GM23338 (cell line): Measurements from ENCODE around the gene NOP16. TPM values are rescaled to one million over a fixed set of nuclear protein-coding genes. Genes with fewer than 3 reads are reported as not detected.

Experiments
- ATAC-seq: fragments of 200-7000 bp; cut with Tn5 transposase; 3 replicates; pipeline ENCODE4 v1.9.1; 2020
- DNase-seq: peaks from one replicate; pipeline ENCODE4 v3.0.0-alpha.2; 2015; ENCODE audit warnings: low spot score
- H2AFZ ChIP-seq: fragments of 200-600 bp; sonication (generic); 2 replicates; pipeline ENCODE4 v1.8.0; 2016; ENCODE audit warnings: antibody characterized with exemption, mild to moderate bottlenecking, moderate library complexity
- H3F3A ChIP-seq: fragments of 200-600 bp; sonication (generic); replicated peaks from 2 replicates; pipeline ENCODE4 v1.8.0; 2017; ENCODE audit warnings: antibody characterized with exemption, mixed run types, low read depth
- H3K27ac ChIP-seq: fragments of 200-600 bp; sonication (generic); 2 replicates; pipeline ENCODE4 v1.6.1; 2016; ENCODE audit warnings: low read depth
- H3K27me3 ChIP-seq: fragments of 200-600 bp; sonication (generic); 2 replicates; pipeline ENCODE4 v1.8.0; 2016; ENCODE audit warnings: mild to moderate bottlenecking, mixed run types, moderate library complexity; ENCODE audit not compliant: insufficient read depth
- H3K36me3 ChIP-seq: fragments of 200-600 bp; sonication (generic); 2 replicates; pipeline ENCODE4 v1.8.0; 2016; ENCODE audit warnings: mild to moderate bottlenecking; ENCODE audit not compliant: insufficient read depth
- H3K4me1 ChIP-seq: fragments of 200-600 bp; sonication (generic); 2 replicates; pipeline ENCODE4 v1.8.0; 2016; ENCODE audit warnings: mild to moderate bottlenecking, moderate library complexity; ENCODE audit not compliant: insufficient read depth
- H3K4me2 ChIP-seq: fragments of 200-600 bp; sonication (generic); 2 replicates; pipeline ENCODE4 v1.7.1; 2017; ENCODE audit warnings: mixed run types
- H3K4me3 ChIP-seq: fragments of 200-600 bp; sonication (generic); 2 replicates; pipeline ENCODE4 v1.6.1; 2016; ENCODE audit warnings: mixed run types
- H3K79me2 ChIP-seq: fragments of 200-600 bp; sonication (generic); replicated peaks from 2 replicates; pipeline ENCODE4 v1.8.0; 2017; ENCODE audit warnings: mild to moderate bottlenecking; ENCODE audit not compliant: insufficient read depth
- H3K9me2 ChIP-seq: fragments of 200-600 bp; sonication (generic); 2 replicates; pipeline ENCODE4 v1.8.0; 2017; ENCODE audit not compliant: insufficient read depth
- H4K20me1 ChIP-seq: fragments of 200-600 bp; sonication (generic); replicated peaks from 2 replicates; pipeline ENCODE4 v1.8.0; 2017; ENCODE audit warnings: mild to moderate bottlenecking; ENCODE audit not compliant: insufficient read depth
- H3K27ac Mint-ChIP-seq: 2 replicates; pipeline ENCODE4 v1.8.0; 2020; ENCODE audit warnings: inconsistent platforms, mild to moderate bottlenecking, moderate library complexity, mixed read lengths
- H3K27me3 Mint-ChIP-seq: 3 replicates; pipeline ENCODE4 v1.8.0; 2022; ENCODE audit warnings: low read depth, mild to moderate bottlenecking, moderate library complexity, mixed read lengths, inconsistent platforms; ENCODE audit not compliant: insufficient read depth, poor library complexity
- H3K36me3 Mint-ChIP-seq: 3 replicates; pipeline ENCODE4 v1.8.0; 2021; ENCODE audit warnings: low read depth, mild to moderate bottlenecking, inconsistent platforms, moderate library complexity, mixed read lengths
- H3K4me1 Mint-ChIP-seq: 3 replicates; pipeline ENCODE4 v1.8.0; 2020; ENCODE audit warnings: mild to moderate bottlenecking, inconsistent platforms, mixed read lengths
- H3K4me3 Mint-ChIP-seq: 3 replicates; pipeline ENCODE4 v1.8.0; 2021; ENCODE audit warnings: moderate library complexity, mild to moderate bottlenecking, inconsistent platforms, mixed read lengths
- H3K9me3 Mint-ChIP-seq: 3 replicates; pipeline ENCODE4 v1.8.0; 2020; ENCODE audit warnings: moderate library complexity, mild to moderate bottlenecking, inconsistent platforms, mixed read lengths
- CREB1 ChIP-seq: fragments of 250-450 bp; sonication (Bioruptor Pico); IDR thresholded peaks from 2 replicates; pipeline ENCODE4 v1.5.0; 2020; ENCODE audit warnings: low read depth, mild to moderate bottlenecking, moderate library complexity
- ETS1 ChIP-seq: IDR thresholded peaks from 2 replicates; pipeline ENCODE4 v1.6.1; 2016; ENCODE audit warnings: antibody characterized with exemption
- EZH2 ChIP-seq: fragments of 200-600 bp; sonication (generic); IDR thresholded peaks from one replicate; pipeline ENCODE4 v1.8.0; 2017; ENCODE audit warnings: antibody characterized with exemption, mild to moderate bottlenecking, low read depth; ENCODE audit not compliant: unreplicated experiment
- JUNB ChIP-seq: IDR thresholded peaks from one replicate; pipeline ENCODE4 v1.6.1; 2016; ENCODE audit warnings: antibody characterized with exemption; ENCODE audit not compliant: unreplicated experiment
- NANOG ChIP-seq: IDR thresholded peaks from 2 replicates; pipeline ENCODE4 v1.6.1; 2016; ENCODE audit warnings: antibody characterized with exemption, borderline replicate concordance
- REST ChIP-seq: IDR thresholded peaks from one replicate; pipeline ENCODE4 v1.6.1; 2018; ENCODE audit warnings: antibody characterized with exemption; ENCODE audit not compliant: unreplicated experiment
- STAT1 ChIP-seq: IDR thresholded peaks from one replicate; pipeline ENCODE4 v1.6.1; 2016; ENCODE audit warnings: antibody characterized with exemption; ENCODE audit not compliant: unreplicated experiment
- ZNF114 ChIP-seq: fragments of 250-450 bp; sonication (Bioruptor Pico); IDR thresholded peaks from 2 replicates; pipeline ENCODE4 v1.5.0; 2020; ENCODE audit warnings: mild to moderate bottlenecking, moderate library complexity
- polyA plus RNA-seq: library from polyadenylated mRNA; unstranded; fragments of >200 nt; fragmentation: Nextera tagmentation; extraction: Ambion mirVana; gene quantifications from 2 replicates; pipeline ENCODE4 v1.2.1, GENCODE V29; 2016
- total RNA-seq: library from RNA; depleted of rRNA; stranded (reverse); fragments of >200 nt; shearing (Covaris generic); gene quantifications from 2 replicates; pipeline ENCODE4 v1.2.3, GENCODE V29; 2014
- TF ChIP-seq, protein P1 (sequence below): fragments of 250-450 bp; sonication (Bioruptor Pico); IDR thresholded peaks from 2 replicates; pipeline ENCODE4 v1.5.0; 2020; ENCODE audit warnings: mild to moderate bottlenecking, moderate library complexity
- TF ChIP-seq, protein P2 (sequence below), 2 experiments: fragments of 200-600 bp in 1 of 2; sonication (generic) in 1 of 2; conservative IDR thresholded peaks; 2 replicates each; pipeline versions ENCODE4 v1.5.1 to v1.6.1; 2016 to 2017; ENCODE audit warnings: antibody characterized with exemption in 2 of 2, low read depth in 2 of 2, mild to moderate bottlenecking in 2 of 2, moderate library complexity in 1 of 2

The NOP16 gene
- total and polyA plus RNA-seq, 2 experiments from 2014 or later, result 43.4 to 181 TPM

GRCh38 chr5:176394881-176395675, 6.7 kb upstream of the NOP16 start (continued):
- TF ChIP-seq, protein P1, sequence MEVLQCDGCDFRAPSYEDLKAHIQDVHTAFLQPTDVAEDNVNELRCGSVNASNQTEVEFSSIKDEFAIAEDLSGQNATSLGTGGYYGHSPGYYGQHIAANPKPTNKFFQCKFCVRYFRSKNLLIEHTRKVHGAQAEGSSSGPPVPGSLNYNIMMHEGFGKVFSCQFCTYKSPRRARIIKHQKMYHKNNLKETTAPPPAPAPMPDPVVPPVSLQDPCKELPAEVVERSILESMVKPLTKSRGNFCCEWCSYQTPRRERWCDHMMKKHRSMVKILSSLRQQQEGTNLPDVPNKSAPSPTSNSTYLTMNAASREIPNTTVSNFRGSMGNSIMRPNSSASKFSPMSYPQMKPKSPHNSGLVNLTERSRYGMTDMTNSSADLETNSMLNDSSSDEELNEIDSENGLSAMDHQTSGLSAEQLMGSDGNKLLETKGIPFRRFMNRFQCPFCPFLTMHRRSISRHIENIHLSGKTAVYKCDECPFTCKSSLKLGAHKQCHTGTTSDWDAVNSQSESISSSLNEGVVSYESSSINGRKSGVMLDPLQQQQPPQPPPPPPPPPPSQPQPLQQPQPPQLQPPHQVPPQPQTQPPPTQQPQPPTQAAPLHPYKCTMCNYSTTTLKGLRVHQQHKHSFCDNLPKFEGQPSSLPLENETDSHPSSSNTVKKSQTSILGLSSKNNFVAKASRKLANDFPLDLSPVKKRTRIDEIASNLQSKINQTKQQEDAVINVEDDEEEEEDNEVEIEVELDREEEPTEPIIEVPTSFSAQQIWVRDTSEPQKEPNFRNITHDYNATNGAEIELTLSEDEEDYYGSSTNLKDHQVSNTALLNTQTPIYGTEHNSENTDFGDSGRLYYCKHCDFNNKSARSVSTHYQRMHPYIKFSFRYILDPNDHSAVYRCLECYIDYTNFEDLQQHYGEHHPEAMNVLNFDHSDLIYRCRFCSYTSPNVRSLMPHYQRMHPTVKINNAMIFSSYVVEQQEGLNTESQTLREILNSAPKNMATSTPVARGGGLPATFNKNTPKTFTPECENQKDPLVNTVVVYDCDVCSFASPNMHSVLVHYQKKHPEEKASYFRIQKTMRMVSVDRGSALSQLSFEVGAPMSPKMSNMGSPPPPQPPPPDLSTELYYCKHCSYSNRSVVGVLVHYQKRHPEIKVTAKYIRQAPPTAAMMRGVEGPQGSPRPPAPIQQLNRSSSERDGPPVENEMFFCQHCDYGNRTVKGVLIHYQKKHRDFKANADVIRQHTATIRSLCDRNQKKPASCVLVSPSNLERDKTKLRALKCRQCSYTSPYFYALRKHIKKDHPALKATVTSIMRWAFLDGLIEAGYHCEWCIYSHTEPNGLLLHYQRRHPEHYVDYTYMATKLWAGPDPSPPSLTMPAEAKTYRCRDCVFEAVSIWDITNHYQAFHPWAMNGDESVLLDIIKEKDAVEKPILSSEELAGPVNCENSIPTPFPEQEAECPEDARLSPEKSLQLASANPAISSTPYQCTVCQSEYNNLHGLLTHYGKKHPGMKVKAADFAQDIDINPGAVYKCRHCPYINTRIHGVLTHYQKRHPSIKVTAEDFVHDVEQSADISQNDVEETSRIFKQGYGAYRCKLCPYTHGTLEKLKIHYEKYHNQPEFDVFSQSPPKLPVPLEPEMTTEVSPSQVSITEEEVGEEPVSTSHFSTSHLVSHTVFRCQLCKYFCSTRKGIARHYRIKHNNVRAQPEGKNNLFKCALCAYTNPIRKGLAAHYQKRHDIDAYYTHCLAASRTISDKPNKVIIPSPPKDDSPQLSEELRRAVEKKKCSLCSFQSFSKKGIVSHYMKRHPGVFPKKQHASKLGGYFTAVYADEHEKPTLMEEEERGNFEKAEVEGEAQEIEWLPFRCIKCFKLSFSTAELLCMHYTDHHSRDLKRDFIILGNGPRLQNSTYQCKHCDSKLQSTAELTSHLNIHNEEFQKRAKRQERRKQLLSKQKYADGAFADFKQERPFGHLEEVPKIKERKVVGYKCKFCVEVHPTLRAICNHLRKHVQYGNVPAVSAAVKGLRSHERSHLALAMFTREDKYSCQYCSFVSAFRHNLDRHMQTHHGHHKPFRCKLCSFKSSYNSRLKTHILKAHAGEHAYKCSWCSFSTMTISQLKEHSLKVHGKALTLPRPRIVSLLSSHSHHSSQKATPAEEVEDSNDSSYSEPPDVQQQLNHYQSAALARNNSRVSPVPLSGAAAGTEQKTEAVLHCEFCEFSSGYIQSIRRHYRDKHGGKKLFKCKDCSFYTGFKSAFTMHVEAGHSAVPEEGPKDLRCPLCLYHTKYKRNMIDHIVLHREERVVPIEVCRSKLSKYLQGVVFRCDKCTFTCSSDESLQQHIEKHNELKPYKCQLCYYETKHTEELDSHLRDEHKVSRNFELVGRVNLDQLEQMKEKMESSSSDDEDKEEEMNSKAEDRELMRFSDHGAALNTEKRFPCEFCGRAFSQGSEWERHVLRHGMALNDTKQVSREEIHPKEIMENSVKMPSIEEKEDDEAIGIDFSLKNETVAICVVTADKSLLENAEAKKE (CRISPR knock-in tag), result no peak

DNA sequence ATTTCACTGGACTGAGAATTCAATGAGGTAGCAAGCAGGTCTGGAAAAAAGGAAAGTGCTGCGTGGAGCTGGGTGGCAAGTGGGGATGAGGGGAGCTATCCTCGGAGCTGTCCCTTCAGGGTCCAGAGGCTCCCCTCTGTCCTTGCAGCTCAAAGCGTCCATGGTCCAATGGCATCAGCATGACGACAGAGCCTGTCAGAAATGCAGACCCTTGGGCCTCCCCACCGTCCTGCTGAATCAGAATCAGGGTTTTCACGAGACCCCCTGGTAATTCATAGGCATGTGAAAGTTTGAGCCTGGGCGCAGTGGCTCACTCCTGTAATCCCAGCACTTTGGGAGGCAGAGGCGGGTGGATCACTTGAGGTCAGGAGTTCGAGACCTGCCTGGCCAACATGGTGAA, 5.7 kb upstream of the NOP16 start:
- no peak overlapping the region for H2AFZ ChIP-seq
- peaks cover 16% of the 10 kb centered on the region; the same call in 2 of the 3 replicates for H3K36me3 Mint-ChIP-seq
- no peak for TF ChIP-seq ETS1
- TF ChIP-seq ZNF114 (CRISPR knock-in tag), result no peak
- no peak for TF ChIP-seq STAT1
- no peak for TF ChIP-seq EZH2
- no peak for TF ChIP-seq REST
- TF ChIP-seq, protein P2, sequence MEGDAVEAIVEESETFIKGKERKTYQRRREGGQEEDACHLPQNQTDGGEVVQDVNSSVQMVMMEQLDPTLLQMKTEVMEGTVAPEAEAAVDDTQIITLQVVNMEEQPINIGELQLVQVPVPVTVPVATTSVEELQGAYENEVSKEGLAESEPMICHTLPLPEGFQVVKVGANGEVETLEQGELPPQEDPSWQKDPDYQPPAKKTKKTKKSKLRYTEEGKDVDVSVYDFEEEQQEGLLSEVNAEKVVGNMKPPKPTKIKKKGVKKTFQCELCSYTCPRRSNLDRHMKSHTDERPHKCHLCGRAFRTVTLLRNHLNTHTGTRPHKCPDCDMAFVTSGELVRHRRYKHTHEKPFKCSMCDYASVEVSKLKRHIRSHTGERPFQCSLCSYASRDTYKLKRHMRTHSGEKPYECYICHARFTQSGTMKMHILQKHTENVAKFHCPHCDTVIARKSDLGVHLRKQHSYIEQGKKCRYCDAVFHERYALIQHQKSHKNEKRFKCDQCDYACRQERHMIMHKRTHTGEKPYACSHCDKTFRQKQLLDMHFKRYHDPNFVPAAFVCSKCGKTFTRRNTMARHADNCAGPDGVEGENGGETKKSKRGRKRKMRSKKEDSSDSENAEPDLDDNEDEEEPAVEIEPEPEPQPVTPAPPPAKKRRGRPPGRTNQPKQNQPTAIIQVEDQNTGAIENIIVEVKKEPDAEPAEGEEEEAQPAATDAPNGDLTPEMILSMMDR (conservative IDR thresholded peaks at IDR 0.05; ENCODE audit: low read depth in 2 of 2), result no peak
- TF ChIP-seq CREB1 (CRISPR knock-in tag), result no peak
- TF ChIP-seq NANOG, result no peak
- TF ChIP-seq JUNB, result no peak

More for the DNA sequence above, 5.7 kb upstream of the NOP16 start:
- peaks cover 7% of the 10 kb centered on the region; the same call in 1 of the 3 replicates for H3K4me1 Mint-ChIP-seq
- Histone ChIP-seq H3K4me3 (no peak overlapping the region), H3K9me2 (no peaks in the 10 kb centered on the region), H3K27me3 (no peaks in the 10 kb centered on the region), H3K4me1 (no peaks in the 10 kb centered on the region; the same call in 1 of the 2 replicates), H4K20me1 (no peaks in the 10 kb centered on the region), H3K36me3 (no peaks in the 10 kb centered on the region), H3K79me2 (no peaks in the 10 kb centered on the region), H3K4me2 (no peak overlapping the region), H3F3A (no peaks in the 10 kb centered on the region), H3K27ac (no peak overlapping the region)
- H3K4me3 Mint-ChIP-seq, result no peak overlapping the region
- ATAC-seq (no peak), DNase-seq (no peak)
- H3K27me3 Mint-ChIP-seq, result peaks cover 12% of the 10 kb centered on the region
- no peaks in the 10 kb centered on the region; the same call in 2 of the 3 replicates for H3K9me3 Mint-ChIP-seq
- H3K27ac Mint-ChIP-seq, result no peak overlapping the region
